K562 (cell line): ENCODE measurements around the gene SRGAP2B. TPM values are rescaled to one million over a fixed set of nuclear protein-coding genes. Genes with fewer than 3 reads are reported as not detected.
"Not testable (repeated sequence)": the region's sequence is repeated elsewhere in the genome, so short reads cannot be mapped to it uniquely, and the experiment has no call there.

ENCODE experiments used
- ATAC-seq: fragments of 200-7000 bp; cut with Tn5 transposase; 3 replicates; pipeline ENCODE4 v1.9.1; 2020; ENCODE audit warnings: moderate library complexity
- BruUV-seq: library from RNA; stranded (reverse); fragments of 400-500 nt; replicated peaks from 2 replicates; lab custom pipeline; 2021; lab: Mats Ljungman, UMichigan
- CTCF ChIA-PET: fragments of 300-600 bp; formaldehyde crosslinking; extraction: SDS; loops from one replicate; lab custom pipeline; 2021; ENCODE audit warnings: low intra/inter-chr PET ratio; lab: Yijun Ruan, JAX
- POLR2A ChIA-PET: fragments of 300-600, 350-650 bp; sonication (Branson Sonifier 250); formaldehyde crosslinking; extraction: SDS; loops from one replicate; lab custom pipeline; 2021; ENCODE audit warnings: antibody characterized with exemption, inconsistent platforms; lab: Yijun Ruan, JAX
- DNase-seq, 4 experiments: peaks; one replicate each; pipeline versions ENCODE4 v3.0.0 to v3.0.0-alpha.2; 2011 to 2018; ENCODE audit warnings: low spot score in 3 of 4, mixed read lengths in 3 of 4; ENCODE audit errors: extremely low read depth in 1 of 4
- FAIRE-seq: peaks from 2 replicates; lab custom pipeline; 2011; peaks lifted over from hg19 to GRCh38; lab: Jason Lieb, UNC
- H2AFZ ChIP-seq: 2 replicates; pipeline ENCODE4 v1.6.0; 2011; ENCODE audit warnings: low read depth, low read length, control low read depth, inconsistent platforms
- H3K27ac ChIP-seq: fragments of 200-600 bp; 3 replicates; pipeline ENCODE4 v1.8.0; 2011; ENCODE audit warnings: low read depth, mild to moderate bottlenecking, control low read depth, inconsistent platforms, low read length, moderate library complexity, mixed read lengths; ENCODE audit errors: extremely low read depth
- H3K27me3 ChIP-seq, 2 experiments: fragments of 300-600 bp in 1 of 2; 2 replicates in 1 of 2; 3 replicates in 1 of 2; pipeline versions ENCODE4 v1.6.0 to v1.8.0; 2011; ENCODE audit warnings: inconsistent platforms in 2 of 2, low read length in 2 of 2, mild to moderate bottlenecking in 1 of 2, mixed read lengths in 1 of 2, moderate library complexity in 1 of 2; ENCODE audit not compliant: control insufficient read depth in 2 of 2, insufficient read depth in 2 of 2
- H3K36me3 ChIP-seq: fragments of 300-600 bp; 3 replicates; pipeline ENCODE4 v1.8.0; 2011; ENCODE audit warnings: mild to moderate bottlenecking, low read length, inconsistent platforms; ENCODE audit not compliant: control insufficient read depth, insufficient read depth
- H3K4me1 ChIP-seq, 2 experiments: fragments of 200-600 bp in 1 of 2; replicated peaks in 1 of 2; 2 replicates in 1 of 2; 3 replicates in 1 of 2; pipeline versions ENCODE4 v1.5.1 to v1.8.0; 2011; ENCODE audit warnings: inconsistent platforms in 2 of 2, low read length in 2 of 2, mild to moderate bottlenecking in 1 of 2, mixed read lengths in 1 of 2, moderate library complexity in 1 of 2; ENCODE audit not compliant: control insufficient read depth in 2 of 2, insufficient read depth in 2 of 2
- H3K4me2 ChIP-seq: 2 replicates; pipeline ENCODE4 v1.6.1; 2011; ENCODE audit warnings: low read length, control low read depth, inconsistent platforms, mixed read lengths; ENCODE audit not compliant: insufficient read depth
- H3K4me3 ChIP-seq: fragments of 200-600 bp; sonication (generic), shearing (Covaris generic); 2 replicates; pipeline ENCODE4 v1.5.1; 2016; ENCODE audit warnings: control low read depth, inconsistent platforms
- H3K79me2 ChIP-seq: fragments of 200-600 bp; 3 replicates; pipeline ENCODE4 v1.8.0; 2011; ENCODE audit warnings: low read length, inconsistent platforms; ENCODE audit not compliant: control insufficient read depth, insufficient read depth
- H3K9ac ChIP-seq, 2 experiments: 2 replicates each; pipeline versions ENCODE4 v1.6.0 to v1.6.1; 2011; ENCODE audit warnings: low read depth in 2 of 2, low read length in 2 of 2, control low read depth in 1 of 2, inconsistent platforms in 1 of 2, mild to moderate bottlenecking in 1 of 2, mixed read lengths in 1 of 2; ENCODE audit not compliant: insufficient read depth in 1 of 2
- H3K9me1 ChIP-seq: one replicate; pipeline ENCODE4 v1.6.0; 2011; ENCODE audit warnings: inconsistent platforms, mild to moderate bottlenecking, low read length, moderate library complexity; ENCODE audit not compliant: control insufficient read depth, insufficient read depth
- H3K9me3 ChIP-seq: replicated peaks from 2 replicates; pipeline ENCODE4 v1.5.1; 2011; ENCODE audit warnings: low read depth, low read length, inconsistent platforms; ENCODE audit not compliant: control insufficient read depth, insufficient read depth
- H4K20me1 ChIP-seq: replicated peaks from 2 replicates; pipeline ENCODE4 v1.6.1; 2011; ENCODE audit warnings: low read length, inconsistent platforms, mixed read lengths; ENCODE audit not compliant: control insufficient read depth, insufficient read depth
- IRF9 ChIP-seq: fragments of 450-650 bp; IDR thresholded peaks from 2 replicates; pipeline ENCODE4 v1.6.1; 2016; ENCODE audit warnings: missing biosample characterization, missing genetic modification characterization
- POLR3A ChIP-seq: IDR thresholded peaks from 2 replicates; pipeline ENCODE4 v1.6.1; 2011; ENCODE audit warnings: borderline replicate concordance, mild to moderate bottlenecking, moderate library complexity; ENCODE audit not compliant: insufficient read length, insufficient read depth; ENCODE audit errors: extremely low read depth
- ZNF407 ChIP-seq: fragments of 450-650 bp; IDR thresholded peaks from 2 replicates; pipeline ENCODE4 v1.6.1; 2016; ENCODE audit warnings: low read depth
- in situ Hi-C: fragments of 300-500 bp; cut with MboI; formaldehyde crosslinking; loops from 4 replicates; pipeline ENCODE4 v1.15.0; 2018; ENCODE audit warnings: inconsistent platforms, mixed read lengths
- intact Hi-C: fragments of 100-400 bp; cut with micrococcal nuclease; formaldehyde crosslinking; loops from 2 replicates; pipeline ENCODE4 v1.14.2; 2022
- polyA plus RNA-seq, 8 experiments: library from polyadenylated mRNA; depleted of rRNA in 4 of 8; stranded (reverse) in 5 of 8; unstranded in 3 of 8; fragments of >200 nt; fragmentation: Nextera tagmentation in 2 of 8; fragmentation: Illumina TruSeq in 1 of 8; extraction: Ambion mirVana in 2 of 8; extraction: Trizol in 1 of 8; gene quantifications; 2 replicates each; pipeline versions ENCODE4 v1.2.1 to v1.2.3, GENCODE V29; 2011 to 2014; ENCODE audit warnings: inconsistent platforms in 1 of 8, missing spikeins in 1 of 8
- total RNA-seq, 7 experiments: library from RNA; depleted of rRNA in 6 of 7; stranded (reverse); fragments of >200 nt in 6 of 7; fragmentation: Illumina TruSeq in 2 of 7; extraction: Trizol in 2 of 7; gene quantifications; 2 replicates each; pipeline versions ENCODE4 v1.2.1 to v1.2.3, GENCODE V29; 2011 to 2021; ENCODE audit warnings: low replicate concordance in 1 of 7

The SRGAP2B gene
- total and polyA plus RNA-seq, 9 of the 15 experiments (the other 6 are each of a cell fraction or from before 2014, with no cell fraction given), result 2.5 to 17.6 (median 4.0) TPM

GRCh38 chr1:145128697-145129469 is 33.8 kb upstream of the SRGAP2B start (continued):
- TF ChIP-seq ZNF407 (peak; percentile 59; the same call in 1 of the 2 replicates), POLR3A (peak; percentile 77), IRF9 (tag) (0 out of 2 replicates have a peak, but pooled peaks have one; percentile 48)
- TF ChIP-seq, all 486 proteins: peak for 17; not testable (repeated sequence) for 469

GRCh38 chr1:145127144-145127543 is 32.0 kb upstream of the SRGAP2B start:
- H4K20me1 ChIP-seq, H3K9ac ChIP-seq, intact Hi-C loops, H3K9me3 ChIP-seq, H3K79me2 ChIP-seq, FAIRE-seq, ATAC-seq, H3K36me3 ChIP-seq, H3K4me2 ChIP-seq, H3K27ac ChIP-seq, H3K4me1 ChIP-seq, H3K4me3 ChIP-seq, BruUV-seq, DNase-seq, in situ Hi-C loops, H3K9me1 ChIP-seq, CTCF ChIA-PET, POLR2A ChIA-PET, H3K27me3 ChIP-seq, H2AFZ ChIP-seq: not testable (repeated sequence)
